CD4-positive, alpha-beta memory T cell (primary cell): ENCODE measurements around the gene TSPAN14. TPM values are rescaled to one million over a fixed set of nuclear protein-coding genes. Genes with fewer than 3 reads are reported as not detected.
A peak's percentile ranks its signal among the peaks of the same experiment; 100 is the strongest.

Experiments
- CTCF ChIA-PET: fragments of 350-600 bp; sonication (Branson Sonifier 250); formaldehyde crosslinking; loops from one replicate; lab custom pipeline; 2021; ENCODE audit warnings: inconsistent platforms; ENCODE audit not compliant: partially characterized antibody; lab: Charles Lee
- POLR2A ChIA-PET: fragments of 350-600 bp; sonication (Branson Sonifier 250); formaldehyde crosslinking; loops from one replicate; lab custom pipeline; 2021; ENCODE audit not compliant: partially characterized antibody; lab: Charles Lee
- DNase-seq, 5 donors: peaks; one replicate each; pipeline versions ENCODE4 v3.0.0 to v3.0.0-alpha.2; 2020 to 2022; ENCODE audit warnings: mixed read lengths in 1 of 5
- H3K27ac ChIP-seq: one replicate; pipeline ENCODE4 v1.7.0; 2013; ENCODE audit warnings: low read depth, low read length
- H3K27me3 ChIP-seq: 2 replicates; pipeline ENCODE4 v1.7.0; 2013; ENCODE audit warnings: mild to moderate bottlenecking, low read length, moderate library complexity; ENCODE audit not compliant: insufficient read depth
- H3K36me3 ChIP-seq: 2 replicates; pipeline ENCODE4 v1.7.0; 2013; ENCODE audit warnings: mild to moderate bottlenecking, low read length, moderate library complexity; ENCODE audit not compliant: insufficient read depth
- H3K4me1 ChIP-seq: 2 replicates; pipeline ENCODE4 v1.7.0; 2013; ENCODE audit warnings: mild to moderate bottlenecking, low read length, moderate library complexity; ENCODE audit not compliant: insufficient read depth
- H3K4me3 ChIP-seq, 2 donors: one replicate each; pipeline ENCODE4 v1.7.0; 2013; ENCODE audit warnings: low read length in 2 of 2, mild to moderate bottlenecking in 1 of 2
- H3K9me3 ChIP-seq, 2 donors: one replicate each; pipeline ENCODE4 v1.7.0; 2013; ENCODE audit warnings: low read length in 2 of 2, control low read depth in 1 of 2; ENCODE audit not compliant: control insufficient read depth in 1 of 2
- H3K27ac Mint-ChIP-seq, 7 donors: one replicate each; pipeline ENCODE4 v1.8.0; 2020 to 2021; ENCODE audit warnings: mixed read lengths in 7 of 7, mild to moderate bottlenecking in 6 of 7, inconsistent platforms in 3 of 7, moderate library complexity in 3 of 7
- H3K27me3 Mint-ChIP-seq, 2 donors: one replicate each; pipeline ENCODE4 v1.8.0; 2020 to 2021; ENCODE audit warnings: mixed read lengths in 2 of 2
- H3K36me3 Mint-ChIP-seq, 2 donors: one replicate each; pipeline ENCODE4 v1.8.0; 2020 to 2021; ENCODE audit warnings: mixed read lengths in 2 of 2, inconsistent platforms in 1 of 2, mild to moderate bottlenecking in 1 of 2
- H3K4me1 Mint-ChIP-seq, 4 donors: one replicate each; pipeline ENCODE4 v1.8.0; 2020 to 2021; ENCODE audit warnings: mixed read lengths in 4 of 4, mild to moderate bottlenecking in 1 of 4
- H3K4me3 Mint-ChIP-seq, 8 donors: one replicate each; pipeline ENCODE4 v1.8.0; 2020 to 2021; ENCODE audit warnings: mixed read lengths in 8 of 8, mild to moderate bottlenecking in 7 of 8, moderate library complexity in 6 of 8, inconsistent platforms in 3 of 8
- H3K9me3 Mint-ChIP-seq, 8 donors: one replicate each; pipeline ENCODE4 v1.8.0; 2020 to 2021; ENCODE audit warnings: mixed read lengths in 8 of 8, mild to moderate bottlenecking in 5 of 8, inconsistent platforms in 3 of 8, moderate library complexity in 1 of 8
- intact Hi-C: fragments of 100-400 bp; cut with micrococcal nuclease; formaldehyde crosslinking; loops from one replicate; pipeline ENCODE4 v1.15.1; 2023
- polyA plus RNA-seq, 2 donors: library from polyadenylated mRNA; unstranded; fragments of 300-500 nt; fragmentation: Illumina TruSeq; gene quantifications; one replicate each; pipeline ENCODE4 v1.2.3, GENCODE V29; 2021
- total RNA-seq, 2 experiments: library from RNA; stranded (reverse); gene quantifications; one replicate each; pipeline ENCODE4 v1.2.3, GENCODE V29; 2021

The TSPAN14 gene
- total and polyA plus RNA-seq, 4 experiments from 2014 or later = 148 to 246 (median 152) TPM

- H3K27ac Mint-ChIP-seq = peak overlapping the region in 5 of 7 donors; percentile 39 to 92 (median 59)
- ChIA-PET CTCF (interaction anchor here (0.7 to 1.8 kb wide), 4 partner anchors 9 to 76 kb away, joined by 4 to 6 read pairs (median 5); no protein-coding TSS in a partner anchor), POLR2A (interaction anchor here (0.7 to 1.4 kb wide), 3 partner anchors 10 to 47 kb away, joined by 3 to 4 read pairs (median 3); no protein-coding TSS in a partner anchor)
- Histone ChIP-seq H3K4me3 (no peak overlapping the region), H3K27ac (no peak overlapping the region), H3K9me3 (no peaks in the 10 kb centered on the region), H3K27me3 (no peaks in the 10 kb centered on the region), H3K4me1 (peaks cover 12% of the 10 kb centered on the region), H3K36me3 (peaks cover 61% of the 10 kb centered on the region)
- H3K9me3 Mint-ChIP-seq = peaks cover 0 to 4% (median 0%) of the 10 kb centered on the region in 8 donors
- H3K4me1 Mint-ChIP-seq = peaks cover 17 to 37% (median 23%) of the 10 kb centered on the region in 4 donors
- no peaks in the 10 kb centered on the region for H3K27me3 Mint-ChIP-seq
- intact Hi-C loops = no loop called here
- no peak for DNase-seq
- peak overlapping the region in 1 of 8 donors; percentile 10 for H3K4me3 Mint-ChIP-seq
- H3K36me3 Mint-ChIP-seq = peaks cover 34 to 55% of the 10 kb centered on the region in 2 donors
Observed at GRCh38 chr10:80519936-80520650, 66.0 kb downstream of the TSPAN14 start.

- H3K4me3 ChIP-seq = no peak overlapping the region
- POLR2A ChIA-PET = interaction anchor here (1.0 to 1.4 kb wide), 2 partner anchors 9 to 48 kb away, joined by 3 to 4 read pairs; no protein-coding TSS in a partner anchor
- H3K27me3 Mint-ChIP-seq = no peaks in the 10 kb centered on the region
- H3K27me3 ChIP-seq = no peaks in the 10 kb centered on the region
- H3K4me1 Mint-ChIP-seq = peaks cover 21 to 44% (median 29%) of the 10 kb centered on the region in 4 donors
- no peak for DNase-seq
- H3K36me3 ChIP-seq = peaks cover 54% of the 10 kb centered on the region
- no peaks in the 10 kb centered on the region for H3K9me3 ChIP-seq
- CTCF ChIA-PET = interaction anchor here (0.7 to 1.8 kb wide), 3 partner anchors 9 to 154 kb away, joined by 4 to 5 read pairs (median 5); no protein-coding TSS in a partner anchor
- no peak overlapping the region for H3K27ac ChIP-seq
- peaks cover 19% of the 10 kb centered on the region for H3K4me1 ChIP-seq
- H3K9me3 Mint-ChIP-seq = peaks cover 0 to 4% (median 0%) of the 10 kb centered on the region in 8 donors
- H3K4me3 Mint-ChIP-seq = peak overlapping the region in 1 of 8 donors; percentile 10
- H3K27ac Mint-ChIP-seq = peak overlapping the region in 6 of 7 donors; percentile 48 to 92 (median 66)
- peaks cover 31 to 53% of the 10 kb centered on the region in 2 donors for H3K36me3 Mint-ChIP-seq
- intact Hi-C loops = no loop called here
Observed at GRCh38 chr10:80520661-80521470, 66.8 kb downstream of the TSPAN14 start.

GRCh38 chr10:80522756-80523363, 68.8 kb downstream of the TSPAN14 start:
- peak in 2 of 5 donors; percentile 42 to 67 for DNase-seq
- H3K4me3 ChIP-seq = no peak overlapping the region
- CTCF ChIA-PET = interaction anchor here (1.7 kb wide), 1 partner anchor 17 kb away, joined by 4 read pairs; no protein-coding TSS in a partner anchor
- H3K36me3 ChIP-seq = peaks cover 34% of the 10 kb centered on the region
- H3K9me3 Mint-ChIP-seq = no peaks in the 10 kb centered on the region
- H3K4me1 ChIP-seq = peaks cover 37% of the 10 kb centered on the region
- H3K27ac ChIP-seq = peak overlapping the region; percentile 3
- H3K27me3 Mint-ChIP-seq = no peaks in the 10 kb centered on the region
- intact Hi-C loops = no loop called here
- peaks cover 18 to 39% of the 10 kb centered on the region in 2 donors for H3K36me3 Mint-ChIP-seq
- H3K4me3 Mint-ChIP-seq = no peak overlapping the region
- H3K4me1 Mint-ChIP-seq = peaks cover 31 to 60% (median 45%) of the 10 kb centered on the region in 4 donors
- H3K27ac Mint-ChIP-seq = peak overlapping the region in 6 of 7 donors; percentile 13 to 85 (median 65)
- H3K9me3 ChIP-seq = no peaks in the 10 kb centered on the region
- no peaks in the 10 kb centered on the region for H3K27me3 ChIP-seq
- POLR2A ChIA-PET = no interaction called here

- ChIA-PET POLR2A (no interaction called here), CTCF (interaction anchor here (1.7 kb wide), 1 partner anchor 18 kb away, joined by 4 read pairs; no protein-coding TSS in a partner anchor)
- H3K27ac ChIP-seq = no peak overlapping the region
- H3K4me3 ChIP-seq = no peak overlapping the region
- Mint-ChIP-seq H3K27ac (peak overlapping the region in 5 of 7 donors; percentile 63 to 86 (median 77)), H3K4me3 (no peak overlapping the region), H3K4me1 (peaks cover 34 to 67% (median 51%) of the 10 kb centered on the region in 4 donors), H3K27me3 (no peaks in the 10 kb centered on the region), H3K9me3 (no peaks in the 10 kb centered on the region), H3K36me3 (peaks cover 15 to 30% of the 10 kb centered on the region in 2 donors)
- no peaks in the 10 kb centered on the region for H3K27me3 ChIP-seq
- peaks cover 45% of the 10 kb centered on the region for H3K4me1 ChIP-seq
- no peak for DNase-seq
- H3K36me3 ChIP-seq = peaks cover 25% of the 10 kb centered on the region
- H3K9me3 ChIP-seq = no peaks in the 10 kb centered on the region
- intact Hi-C loops = no loop called here
Observed at GRCh38 chr10:80523773-80524172, 69.7 kb downstream of the TSPAN14 start.

- POLR2A ChIA-PET = interaction anchor here (1.4 to 3.2 kb wide), 2 partner anchors 80 to 116 kb away, joined by 3 to 10 read pairs; partner anchors contain the start of gene PRXL2A
- peaks cover 51% of the 10 kb centered on the region for H3K4me1 ChIP-seq
Observed at GRCh38 chr10:80524190-80524909, 70.2 kb downstream of the TSPAN14 start.

GRCh38 chr10:80526218-80526617, 72.1 kb downstream of the TSPAN14 start:
- intact Hi-C loops = no loop called here
- DNase-seq = no peak
- Mint-ChIP-seq H3K9me3 (no peaks in the 10 kb centered on the region), H3K27ac (peak overlapping the region; percentile 55 to 94 (median 89)), H3K4me3 (peak overlapping the region in 7 of 8 donors; percentile 43 to 80 (median 62)), H3K4me1 (peaks cover 50 to 83% (median 68%) of the 10 kb centered on the region in 4 donors), H3K27me3 (no peaks in the 10 kb centered on the region), H3K36me3 (peaks cover 0 to 15% of the 10 kb centered on the region in 2 donors)
- H3K36me3 ChIP-seq = peaks cover 1% of the 10 kb centered on the region
- no peaks in the 10 kb centered on the region for H3K9me3 ChIP-seq
- H3K27me3 ChIP-seq = no peaks in the 10 kb centered on the region
- H3K4me3 ChIP-seq = no peak overlapping the region
- peaks cover 69% of the 10 kb centered on the region for H3K4me1 ChIP-seq
- ChIA-PET POLR2A (interaction anchor here (1.3 to 3.2 kb wide), 3 partner anchors 58 to 82 kb away, joined by 3 to 10 read pairs (median 5); no protein-coding TSS in a partner anchor), CTCF (interaction anchor here (1.0 to 2.3 kb wide), 2 partner anchors 10 to 81 kb away, joined by 3 to 11 read pairs; no protein-coding TSS in a partner anchor)
- peak overlapping the region; percentile 10 for H3K27ac ChIP-seq

More at GRCh38 chr10:80524190-80524909, 70.2 kb downstream of the TSPAN14 start:
- intact Hi-C loops = no loop called here
- no peak overlapping the region for H3K27ac ChIP-seq
- H3K9me3 ChIP-seq = no peaks in the 10 kb centered on the region
- no peaks in the 10 kb centered on the region for H3K9me3 Mint-ChIP-seq
- peaks cover 9 to 24% of the 10 kb centered on the region in 2 donors for H3K36me3 Mint-ChIP-seq
- no peaks in the 10 kb centered on the region for H3K27me3 ChIP-seq
- CTCF ChIA-PET = interaction anchor here (1.2 to 1.7 kb wide), 2 partner anchors 19 to 79 kb away, joined by 3 to 4 read pairs; no protein-coding TSS in a partner anchor
- H3K36me3 ChIP-seq = peaks cover 19% of the 10 kb centered on the region
- H3K4me3 Mint-ChIP-seq = peak overlapping the region in 1 of 8 donors; percentile 28
- H3K27me3 Mint-ChIP-seq = no peaks in the 10 kb centered on the region
- no peak for DNase-seq
- H3K27ac Mint-ChIP-seq = peak overlapping the region; percentile 11 to 86 (median 75)
- H3K4me1 Mint-ChIP-seq = peaks cover 39 to 71% (median 56%) of the 10 kb centered on the region in 4 donors
- H3K4me3 ChIP-seq = no peak overlapping the region
